ENCODE results near the gene MDGA2. TPM values are rescaled to one million over a fixed set of nuclear protein-coding genes. Genes with fewer than 3 reads are reported as not detected.
"Not testable (repeated sequence)": the region's sequence is repeated elsewhere in the genome, so short reads cannot be mapped to it uniquely, and the experiment has no call there.

Gene MDGA2
- total RNA-seq, 1 experiment from 2014 or later, result not detected

DNA sequence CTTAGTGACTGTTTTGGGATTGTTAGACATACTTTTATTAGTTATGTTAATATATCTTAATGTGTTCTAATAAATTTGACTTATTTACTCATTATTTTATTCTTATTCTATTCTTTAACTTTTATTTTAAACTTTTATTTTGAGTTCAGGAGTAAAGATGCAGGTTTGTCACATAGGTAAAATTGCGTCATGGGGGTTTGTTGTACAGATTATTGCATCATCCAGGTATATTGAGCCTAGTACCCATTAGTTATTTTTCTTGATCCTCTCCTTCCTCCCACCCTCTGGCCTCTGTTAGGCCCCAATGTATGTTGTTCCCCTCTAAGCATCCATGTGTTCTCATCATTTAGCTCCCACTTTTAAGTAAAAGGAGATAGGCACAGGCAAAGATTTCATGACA is 495.5 kb downstream of the MDGA2 start:
- no peaks in the 10 kb centered on the region for H3K27me3 ChIP-seq
- no peaks in the 10 kb centered on the region for H3K9me3 ChIP-seq
- DNase-seq, result no peak
- H3K4me3 ChIP-seq, result no peak overlapping the region
- H3K36me3 ChIP-seq, result no peaks in the 10 kb centered on the region

DNA sequence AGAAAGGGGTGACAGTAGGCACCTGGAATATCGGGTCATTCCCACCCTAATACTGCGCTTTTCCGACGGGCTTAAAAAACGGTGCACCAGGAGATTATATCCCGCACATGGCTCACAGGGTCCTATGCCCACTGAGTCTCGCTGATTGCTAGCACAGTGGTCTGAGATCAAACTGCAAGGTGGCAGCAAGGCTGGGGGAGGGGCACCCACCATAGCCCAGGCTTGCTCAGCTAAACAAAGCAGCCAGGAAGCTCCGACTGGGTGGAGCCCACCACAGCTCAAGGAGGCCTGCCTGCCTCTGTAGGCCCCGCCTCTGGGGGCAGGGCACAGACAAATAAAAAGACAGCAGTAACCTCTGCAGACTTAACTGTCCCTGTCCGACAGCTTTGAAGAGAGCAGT is 503.5 kb downstream of the MDGA2 start:
- not testable (repeated sequence) for H3K4me3 ChIP-seq, DNase-seq, H3K9me3 ChIP-seq, H3K36me3 ChIP-seq, H3K27me3 ChIP-seq

DNA sequence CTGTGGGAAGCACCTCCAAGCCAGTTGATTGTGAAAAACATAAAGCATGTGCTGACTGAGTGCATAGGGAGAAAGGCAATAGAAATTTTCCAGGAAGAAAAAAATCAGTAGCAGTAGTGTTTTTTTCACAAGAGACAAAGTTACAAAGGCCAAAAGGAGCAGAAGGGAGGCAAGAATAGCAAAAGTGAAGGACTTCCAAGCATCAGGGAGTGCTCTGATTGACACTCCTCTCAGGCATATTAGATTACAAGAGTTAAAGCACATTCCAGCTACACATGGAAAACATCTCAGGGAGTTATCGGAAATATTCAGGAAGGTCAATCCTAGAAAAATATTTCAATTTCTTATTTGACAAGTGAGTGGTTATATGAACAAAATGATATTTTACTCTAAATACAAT is 508.0 kb downstream of the MDGA2 start:
- Histone ChIP-seq H3K4me3 (no peak overlapping the region), H3K9me3 (no peaks in the 10 kb centered on the region), H3K27me3 (no peaks in the 10 kb centered on the region), H3K36me3 (no peaks in the 10 kb centered on the region)
- DNase-seq, result no peak

DNA sequence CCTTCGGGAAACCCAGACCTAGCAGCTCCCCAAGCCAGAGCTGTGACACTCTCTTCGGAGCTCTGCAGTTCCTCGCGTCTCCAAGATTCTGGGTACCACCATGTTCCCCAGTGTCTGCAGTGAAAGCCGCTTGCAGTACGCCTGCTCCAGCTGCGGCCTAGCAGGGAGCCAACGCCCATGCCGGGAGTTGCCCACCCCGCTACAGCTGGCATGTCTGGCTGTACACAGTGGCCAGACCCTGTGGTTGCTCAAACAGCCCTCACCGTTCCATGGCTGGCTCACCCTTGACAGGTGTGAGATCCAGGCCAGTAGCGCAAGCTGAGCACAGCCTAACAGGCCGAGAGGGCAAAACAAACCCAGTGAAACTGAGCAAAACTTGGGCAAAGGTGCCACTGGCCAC is 520.0 kb downstream of the MDGA2 start:
- Histone ChIP-seq H3K4me3 (no peak overlapping the region), H3K36me3 (no peaks in the 10 kb centered on the region)

DNA sequence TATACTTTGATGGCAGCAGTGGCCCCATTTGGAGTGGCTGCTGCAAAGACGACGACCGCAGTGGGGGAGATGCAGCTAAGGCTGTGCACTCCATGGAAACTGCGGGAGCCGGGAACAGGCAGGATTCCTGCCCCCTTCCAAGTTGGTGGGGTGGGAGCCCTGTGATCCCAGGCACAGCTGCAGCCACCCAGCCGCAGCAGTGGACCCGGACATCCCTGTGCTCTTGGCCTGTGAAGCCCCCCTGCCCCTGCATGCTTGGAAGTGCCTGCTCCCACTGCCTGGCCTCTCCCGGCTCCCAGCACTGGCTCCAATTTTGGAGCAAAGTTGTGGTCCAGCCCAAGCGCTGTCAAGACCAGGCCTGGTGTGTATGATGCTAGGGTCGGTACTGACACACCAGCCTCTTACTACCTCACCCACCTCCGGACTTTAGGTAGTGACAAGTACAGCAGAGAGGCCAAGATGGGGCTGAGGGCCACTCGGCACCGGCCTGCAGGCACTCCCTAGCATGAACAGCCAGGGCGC is 521.1 kb downstream of the MDGA2 start:
- H3K27me3 ChIP-seq, result no peaks in the 10 kb centered on the region
- no peak overlapping the region for H3K4me3 ChIP-seq
- H3K36me3 ChIP-seq, result no peaks in the 10 kb centered on the region
- no peak for DNase-seq
- no peaks in the 10 kb centered on the region for H3K9me3 ChIP-seq

More for the DNA sequence above, 520.0 kb downstream of the MDGA2 start:
- no peaks in the 10 kb centered on the region for H3K27me3 ChIP-seq
- H3K9me3 ChIP-seq, result no peaks in the 10 kb centered on the region
- DNase-seq, result no peak

DNA sequence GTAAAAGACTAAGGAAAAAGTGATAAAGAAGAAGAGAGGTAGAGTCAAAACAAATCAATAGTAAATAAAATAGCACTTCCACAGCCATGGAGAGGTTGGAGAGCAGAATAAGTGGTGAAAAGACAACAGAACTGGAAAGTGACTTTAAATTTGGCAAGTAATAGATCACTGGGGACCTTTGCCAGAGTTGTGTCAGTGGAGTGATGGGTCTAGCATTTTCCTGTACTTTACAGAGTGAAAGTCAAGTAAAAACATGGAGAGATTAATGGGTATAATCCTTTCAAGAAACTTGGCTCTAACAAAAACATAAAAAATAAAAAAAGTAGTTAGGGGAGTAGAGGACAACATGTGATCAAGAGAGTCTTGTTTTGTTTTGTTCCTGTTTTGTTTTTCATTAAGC is 521.7 kb downstream of the MDGA2 start:
- H3K36me3 ChIP-seq, result no peaks in the 10 kb centered on the region
- no peak for DNase-seq
- no peaks in the 10 kb centered on the region for H3K27me3 ChIP-seq
- H3K9me3 ChIP-seq, result no peaks in the 10 kb centered on the region
- no peak overlapping the region for H3K4me3 ChIP-seq

DNA sequence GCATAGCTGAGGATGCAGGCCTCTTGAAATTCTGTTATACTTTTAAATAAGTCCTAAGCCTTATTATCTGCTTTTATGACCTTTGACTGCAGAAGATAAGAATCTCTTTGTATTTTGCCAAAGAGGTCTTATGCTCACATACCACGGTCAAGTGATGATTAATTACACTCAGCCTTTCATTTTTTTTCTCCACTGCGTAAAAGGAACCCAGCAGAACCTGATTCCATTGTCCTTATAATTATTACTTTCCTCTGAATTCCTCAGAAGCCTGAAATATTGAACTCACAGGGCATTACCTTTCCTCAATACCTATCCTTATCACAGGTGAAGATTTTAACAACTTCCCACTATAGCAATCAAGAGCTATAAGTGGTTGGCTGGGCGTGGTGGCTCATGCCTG is 525.1 kb downstream of the MDGA2 start:
- Histone ChIP-seq H3K27me3 (no peaks in the 10 kb centered on the region), H3K36me3 (no peaks in the 10 kb centered on the region), H3K4me3 (no peak overlapping the region), H3K9me3 (no peaks in the 10 kb centered on the region)
- DNase-seq, result no peak

DNA sequence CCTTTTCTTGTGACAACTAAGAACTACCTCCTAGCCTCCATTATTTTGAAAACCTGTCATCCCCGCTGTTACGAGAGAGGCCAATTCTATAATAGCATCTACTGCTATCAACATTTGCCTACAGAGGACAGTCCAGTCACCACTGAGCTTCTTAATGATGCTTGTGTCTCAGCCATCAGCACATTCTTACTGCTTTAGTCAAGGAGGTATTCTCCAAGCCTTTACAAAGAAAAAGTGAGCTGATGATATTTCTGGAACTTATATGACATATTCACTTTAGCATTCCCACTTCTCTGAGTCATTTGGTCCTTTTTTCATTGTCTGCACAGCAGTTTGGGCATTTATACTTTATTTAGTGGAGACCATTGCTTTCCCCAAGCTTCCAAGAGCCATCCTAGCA is 526.1 kb downstream of the MDGA2 start:
- no peak for DNase-seq
- Histone ChIP-seq H3K36me3 (no peaks in the 10 kb centered on the region), H3K27me3 (no peaks in the 10 kb centered on the region), H3K9me3 (no peaks in the 10 kb centered on the region), H3K4me3 (no peak overlapping the region)

DNA sequence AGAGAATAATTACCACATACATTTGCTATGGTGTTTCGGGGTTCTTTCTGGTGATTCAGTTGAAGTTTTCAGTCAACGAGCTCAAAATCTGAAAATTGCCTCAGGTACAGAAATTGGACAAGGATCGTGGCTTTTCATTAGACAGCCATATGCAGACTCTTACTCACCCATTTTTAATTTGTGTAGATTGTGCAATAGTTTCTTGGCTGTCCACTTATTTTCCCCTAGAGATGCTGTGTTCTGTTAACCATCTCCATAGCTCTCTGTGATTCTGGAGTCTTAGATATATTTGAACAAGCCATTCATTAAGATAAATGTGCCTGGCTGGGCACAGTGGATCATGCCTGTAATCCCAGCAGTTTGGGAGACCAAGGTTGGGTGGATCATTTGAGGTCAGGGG is 526.7 kb downstream of the MDGA2 start:
- H3K9me3 ChIP-seq, result no peaks in the 10 kb centered on the region
- no peaks in the 10 kb centered on the region for H3K36me3 ChIP-seq
- no peak overlapping the region for H3K4me3 ChIP-seq
- no peak for DNase-seq
- H3K27me3 ChIP-seq, result no peaks in the 10 kb centered on the region

DNA sequence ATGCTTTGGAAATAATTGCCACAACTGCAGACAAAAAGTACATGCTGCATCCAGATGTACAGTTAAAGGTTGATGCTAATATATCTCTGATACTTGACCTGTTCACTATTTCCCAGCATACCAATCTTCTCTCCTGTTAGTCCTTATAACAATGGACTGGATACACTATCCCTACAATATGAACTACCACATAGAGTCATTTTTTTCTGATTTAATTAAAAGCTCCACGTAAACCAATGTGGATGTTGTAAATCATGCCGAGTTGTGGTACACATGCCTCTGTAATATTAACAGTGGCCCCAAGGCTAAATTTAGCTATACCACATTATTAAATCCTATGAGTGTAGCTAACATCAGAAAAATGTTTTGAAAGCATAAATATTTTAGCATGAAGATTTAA is 554.8 kb downstream of the MDGA2 start:
- Histone ChIP-seq H3K36me3 (no peaks in the 10 kb centered on the region), H3K9me3 (no peaks in the 10 kb centered on the region), H3K27me3 (no peaks in the 10 kb centered on the region), H3K4me3 (no peak overlapping the region)
- DNase-seq, result no peak

DNA sequence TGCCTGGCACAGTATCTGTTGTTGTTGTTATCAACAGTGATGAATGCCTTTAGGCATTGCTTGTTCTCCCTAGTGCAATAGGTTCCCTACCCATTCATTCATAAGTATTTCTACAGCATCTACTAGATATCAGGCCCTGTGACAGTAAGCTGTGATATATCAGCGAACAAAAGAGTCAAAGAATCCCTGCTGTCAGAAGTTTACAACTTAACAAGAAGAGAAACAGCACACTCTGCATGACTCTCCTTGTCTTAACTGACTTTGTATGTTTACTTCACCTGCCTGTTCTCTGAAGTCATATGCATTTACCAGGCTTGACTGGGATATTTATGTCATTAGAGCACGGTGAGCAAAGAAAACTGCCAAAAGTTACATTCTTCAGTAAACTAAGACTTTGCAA is 571.6 kb downstream of the MDGA2 start:
- no peak for DNase-seq
- H3K36me3 ChIP-seq, result no peaks in the 10 kb centered on the region
- H3K27me3 ChIP-seq, result no peaks in the 10 kb centered on the region
- no peaks in the 10 kb centered on the region for H3K9me3 ChIP-seq
- H3K4me3 ChIP-seq, result no peak overlapping the region

DNA sequence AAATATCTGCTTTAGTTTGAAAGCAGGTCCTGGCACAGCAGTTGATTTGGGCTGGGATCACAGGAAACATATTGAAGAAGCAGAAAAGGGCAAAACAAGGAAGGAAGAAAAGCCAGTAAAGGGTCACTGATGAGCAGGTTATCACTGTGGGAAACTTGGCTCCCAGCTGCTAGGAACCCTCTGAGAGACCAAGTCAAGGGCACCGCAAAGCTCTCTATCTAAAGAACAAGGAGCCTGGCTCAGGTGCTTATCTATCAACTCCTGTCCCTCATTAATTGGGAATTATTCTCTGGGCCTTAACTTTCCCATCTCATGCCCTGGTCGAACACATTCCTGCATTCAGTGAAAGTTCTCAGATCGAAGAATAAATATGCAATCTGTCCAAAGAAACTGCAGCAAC is 572.9 kb downstream of the MDGA2 start:
- Histone ChIP-seq H3K27me3 (no peaks in the 10 kb centered on the region), H3K4me3 (no peak overlapping the region), H3K9me3 (no peaks in the 10 kb centered on the region), H3K36me3 (no peaks in the 10 kb centered on the region)
- DNase-seq, result no peak

DNA sequence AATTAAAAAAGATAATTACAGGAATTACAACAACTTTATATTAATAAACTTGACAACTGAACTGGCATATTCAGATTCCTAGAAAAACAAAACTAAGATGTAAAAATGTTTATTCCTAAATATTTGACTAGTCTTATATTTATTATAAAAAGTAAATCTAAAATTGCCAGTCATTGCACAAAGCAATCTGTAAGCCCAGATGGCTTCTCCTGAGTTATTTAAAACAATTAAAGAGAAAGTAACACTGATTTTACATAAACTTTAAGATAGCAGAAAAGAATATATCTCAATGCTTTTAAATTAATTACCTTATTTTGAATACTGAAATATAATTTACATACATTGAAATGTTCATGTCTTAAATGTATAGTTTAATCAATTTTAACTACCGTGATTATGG is 589.7 kb downstream of the MDGA2 start:
- no peak for DNase-seq
- Histone ChIP-seq H3K9me3 (no peaks in the 10 kb centered on the region), H3K36me3 (no peaks in the 10 kb centered on the region), H3K27me3 (no peaks in the 10 kb centered on the region), H3K4me3 (no peak overlapping the region)

DNA sequence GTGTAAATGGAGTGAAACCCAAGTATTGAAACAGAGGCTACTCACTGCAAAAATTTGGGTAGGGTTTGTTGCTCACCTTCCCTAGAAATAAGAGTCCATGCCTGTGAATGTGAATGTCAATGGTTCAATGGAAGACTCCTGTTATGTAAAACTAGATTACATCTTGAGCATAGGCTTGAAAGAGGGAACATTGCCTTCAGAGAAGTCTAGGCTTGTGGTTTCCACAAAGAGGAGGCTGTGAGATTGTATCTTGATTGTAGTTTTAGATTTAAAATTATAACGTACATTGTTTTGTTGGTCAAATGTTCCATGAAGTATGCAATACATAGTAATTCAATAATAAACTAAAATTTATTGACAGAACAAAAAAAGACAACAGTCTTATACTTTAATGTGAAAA is 610.1 kb downstream of the MDGA2 start:
- H3K27me3 ChIP-seq, result no peaks in the 10 kb centered on the region
- DNase-seq, result no peak
- no peak overlapping the region for H3K4me3 ChIP-seq
- H3K9me3 ChIP-seq, result no peaks in the 10 kb centered on the region
- no peaks in the 10 kb centered on the region for H3K36me3 ChIP-seq

DNA sequence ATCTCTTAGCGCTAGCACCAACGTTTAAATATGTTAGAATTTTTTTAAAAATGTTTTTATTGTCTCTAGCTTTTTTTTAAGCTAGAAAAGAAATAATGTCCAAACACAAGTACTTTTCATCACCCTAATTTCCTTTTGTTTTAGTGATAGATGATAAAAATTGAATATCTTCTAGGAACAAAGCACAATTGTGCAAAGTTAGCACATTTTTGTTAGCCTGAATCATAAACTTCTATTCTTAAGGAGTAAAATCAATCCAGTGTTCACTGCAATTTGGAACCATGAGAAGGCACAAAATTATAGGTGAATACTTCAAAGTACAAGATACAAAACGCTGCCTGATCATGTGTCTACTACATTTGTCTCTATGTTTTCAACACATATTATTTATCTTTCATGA is 615.4 kb downstream of the MDGA2 start:
- no peak for DNase-seq

DNA sequence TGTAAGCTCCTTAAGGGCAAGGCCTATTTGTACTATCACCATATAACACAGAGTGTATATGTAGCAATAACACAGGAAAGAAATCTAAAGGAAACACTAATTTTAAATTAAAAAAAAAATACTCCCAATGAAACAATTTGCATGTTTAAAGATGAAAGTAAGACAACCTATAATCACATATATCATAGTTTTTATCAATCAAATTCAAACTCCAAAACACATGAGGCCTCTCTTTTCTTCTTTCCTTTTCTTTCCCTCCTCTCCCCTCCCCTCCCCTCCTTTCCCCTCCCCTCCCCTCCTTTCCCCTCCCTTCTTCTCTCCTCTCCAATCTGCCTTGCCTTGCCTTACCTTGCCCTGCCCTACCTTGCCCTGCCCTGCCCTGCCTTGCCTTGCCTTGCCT is 618.0 kb downstream of the MDGA2 start:
- Histone ChIP-seq H3K9me3 (no peaks in the 10 kb centered on the region), H3K36me3 (no peaks in the 10 kb centered on the region), H3K4me3 (no peak overlapping the region), H3K27me3 (no peaks in the 10 kb centered on the region)
- DNase-seq, result no peak

More for the DNA sequence above, 615.4 kb downstream of the MDGA2 start:
- Histone ChIP-seq H3K4me3 (no peak overlapping the region), H3K27me3 (no peaks in the 10 kb centered on the region), H3K36me3 (no peaks in the 10 kb centered on the region), H3K9me3 (no peaks in the 10 kb centered on the region)

DNA sequence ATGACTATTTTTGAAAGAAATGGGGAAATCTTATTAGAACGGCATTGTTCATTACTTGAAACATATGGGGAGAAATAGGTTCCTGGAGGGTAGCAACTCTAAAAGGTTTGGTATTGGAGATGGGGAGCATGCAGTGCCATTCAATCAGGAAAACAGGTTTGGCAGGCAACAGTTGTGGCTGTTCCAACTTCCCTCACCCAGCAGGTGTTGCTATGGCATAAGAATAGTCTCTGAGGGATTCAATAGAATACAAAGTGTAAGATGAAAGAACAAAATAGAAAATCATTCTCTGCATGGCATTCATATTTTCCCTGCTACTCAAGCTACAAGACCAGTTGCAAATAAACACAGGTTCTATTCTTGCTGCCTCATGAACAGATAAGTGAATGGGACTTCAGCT is 630.6 kb downstream of the MDGA2 start:
- H3K9me3 ChIP-seq, result no peaks in the 10 kb centered on the region
- H3K27me3 ChIP-seq, result no peaks in the 10 kb centered on the region
- no peaks in the 10 kb centered on the region for H3K36me3 ChIP-seq
- no peak for DNase-seq
- H3K4me3 ChIP-seq, result no peak overlapping the region

DNA sequence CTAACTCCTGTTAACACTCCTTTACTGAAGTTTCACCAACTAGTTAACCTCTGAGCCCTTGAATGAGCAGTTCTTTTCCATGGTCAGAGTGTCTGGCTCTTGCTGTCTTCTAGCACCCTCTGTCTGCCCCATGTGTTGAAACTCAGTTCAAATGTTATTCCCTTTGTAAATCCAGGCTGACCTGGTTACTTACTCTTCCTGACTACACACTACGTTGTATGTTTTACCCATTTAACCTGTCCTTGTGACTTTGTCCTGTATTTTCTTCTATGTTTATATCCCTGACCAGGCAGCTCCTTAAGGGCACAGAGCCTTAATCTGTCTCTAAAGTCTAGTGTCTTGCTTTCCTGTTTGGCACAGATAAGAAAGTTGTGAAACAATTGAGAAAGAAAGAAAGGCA is 634.9 kb downstream of the MDGA2 start:
- DNase-seq, result no peak

DNA sequence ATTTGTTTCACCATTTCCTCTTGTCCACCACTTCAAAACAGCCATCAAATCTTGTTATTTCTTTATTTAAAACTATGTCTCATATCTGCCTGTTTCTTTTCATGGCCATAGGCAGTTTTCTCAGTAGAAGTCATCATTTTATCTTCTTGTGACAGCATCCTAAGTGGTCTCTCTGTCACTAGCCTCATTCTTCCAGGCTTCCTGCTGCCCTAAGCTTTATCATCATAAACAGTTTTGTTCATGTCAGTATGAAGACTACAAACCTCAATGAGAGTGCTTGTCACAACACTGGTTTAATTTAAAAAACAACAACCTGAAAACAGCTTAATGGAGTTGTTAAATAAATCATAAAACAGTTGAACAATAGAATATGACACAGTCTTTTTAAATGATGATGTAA is 636.1 kb downstream of the MDGA2 start:
- no peak for DNase-seq
- H3K36me3 ChIP-seq, result no peaks in the 10 kb centered on the region
- H3K9me3 ChIP-seq, result no peaks in the 10 kb centered on the region
- H3K4me3 ChIP-seq, result no peak overlapping the region
- H3K27me3 ChIP-seq, result no peaks in the 10 kb centered on the region

More for the DNA sequence above, 634.9 kb downstream of the MDGA2 start:
- no peaks in the 10 kb centered on the region for H3K27me3 ChIP-seq
- no peaks in the 10 kb centered on the region for H3K9me3 ChIP-seq
- no peaks in the 10 kb centered on the region for H3K36me3 ChIP-seq
- H3K4me3 ChIP-seq, result no peak overlapping the region

Measured in MG63 (cell line).